HFFc6 (cell line): ENCODE measurements around the gene TRIM13. TPM values are rescaled to one million over a fixed set of nuclear protein-coding genes. Genes with fewer than 3 reads are reported as not detected.

Source experiments
- DNase-seq: peaks from one replicate; pipeline ENCODE4 v3.0.0-alpha.2; 2018
- H3K27ac Mint-ChIP-seq: 2 replicates; pipeline ENCODE4 v1.8.0; 2020; ENCODE audit warnings: mild to moderate bottlenecking, mixed read lengths
- H3K27me3 Mint-ChIP-seq: 2 replicates; pipeline ENCODE4 v1.8.0; 2021; ENCODE audit warnings: mild to moderate bottlenecking, moderate library complexity, mixed read lengths; ENCODE audit not compliant: insufficient read depth
- H3K36me3 Mint-ChIP-seq: 2 replicates; pipeline ENCODE4 v1.8.0; 2021; ENCODE audit warnings: low read depth, mixed read lengths
- H3K4me1 Mint-ChIP-seq: 2 replicates; pipeline ENCODE4 v1.8.0; 2020; ENCODE audit warnings: low read depth, mixed read lengths
- H3K4me3 Mint-ChIP-seq: 2 replicates; pipeline ENCODE4 v1.8.0; 2020; ENCODE audit warnings: mild to moderate bottlenecking, moderate library complexity, mixed read lengths
- H3K9me3 Mint-ChIP-seq: 2 replicates; pipeline ENCODE4 v1.8.0; 2020; ENCODE audit warnings: mild to moderate bottlenecking, mixed read lengths
- CTCF ChIP-seq: fragments of 200-600 bp; sonication (generic); IDR thresholded peaks from 2 replicates; pipeline ENCODE4 v1.5.0; 2021; ENCODE audit warnings: antibody characterized with exemption, mild to moderate bottlenecking
- total RNA-seq, 6 experiments: library from RNA; stranded (reverse); fragmentation: NEBNext Ultra II Directional; extraction: Animal tissue kit (Norgen Biotek cat#: 25700); gene quantifications; 2 replicates in 1 of 6; 3 replicates in 5 of 6; pipeline ENCODE4 v1.2.3, GENCODE V29; 2021

TRIM13 gene
- total RNA-seq, 6 experiments from 2014 or later, result 15.2 to 20.3 (median 18.7) TPM

DNA sequence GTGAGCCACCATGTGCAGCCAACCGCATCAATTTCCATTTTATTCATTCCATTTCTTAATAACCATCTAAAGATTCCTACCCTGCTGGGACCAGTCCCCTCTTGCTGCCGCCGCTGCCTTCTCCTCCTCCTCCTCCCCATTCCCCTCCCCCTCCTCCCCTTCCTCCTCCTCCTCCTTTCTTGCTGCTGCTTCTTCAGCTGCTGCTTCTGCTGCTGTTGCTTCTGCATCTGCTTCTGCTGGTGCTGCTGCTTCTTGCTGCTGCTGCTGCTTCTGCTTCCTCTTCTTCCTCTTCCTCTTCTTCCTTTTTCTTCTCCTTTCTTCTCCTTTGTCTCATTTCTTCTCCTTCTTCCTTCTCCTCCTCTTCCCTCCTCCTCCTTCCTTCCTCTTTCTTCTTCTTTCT lies 40.7 kb upstream of the TRIM13 start:
- Mint-ChIP-seq H3K4me1 (peaks cover 18% of the 10 kb centered on the region), H3K27ac (no peak overlapping the region), H3K4me3 (no peak overlapping the region), H3K27me3 (no peaks in the 10 kb centered on the region), H3K36me3 (peaks cover 21% of the 10 kb centered on the region), H3K9me3 (no peaks in the 10 kb centered on the region; the same call in 1 of the 2 replicates)
- no peak for TF ChIP-seq CTCF
- no peak for DNase-seq

- no peak overlapping the region; the same call in 1 of the 2 replicates for H3K27ac Mint-ChIP-seq
- peak; percentile 39 for DNase-seq
- H3K9me3 Mint-ChIP-seq, result no peaks in the 10 kb centered on the region; the same call in 1 of the 2 replicates
- no peak for TF ChIP-seq CTCF
- H3K27me3 Mint-ChIP-seq, result no peaks in the 10 kb centered on the region
- peaks cover 33% of the 10 kb centered on the region for H3K36me3 Mint-ChIP-seq
- peaks cover 18% of the 10 kb centered on the region for H3K4me1 Mint-ChIP-seq
- no peak overlapping the region for H3K4me3 Mint-ChIP-seq
Measured at GRCh38 chr13:49958321-49958720, 38.5 kb upstream of the TRIM13 start.

DNA sequence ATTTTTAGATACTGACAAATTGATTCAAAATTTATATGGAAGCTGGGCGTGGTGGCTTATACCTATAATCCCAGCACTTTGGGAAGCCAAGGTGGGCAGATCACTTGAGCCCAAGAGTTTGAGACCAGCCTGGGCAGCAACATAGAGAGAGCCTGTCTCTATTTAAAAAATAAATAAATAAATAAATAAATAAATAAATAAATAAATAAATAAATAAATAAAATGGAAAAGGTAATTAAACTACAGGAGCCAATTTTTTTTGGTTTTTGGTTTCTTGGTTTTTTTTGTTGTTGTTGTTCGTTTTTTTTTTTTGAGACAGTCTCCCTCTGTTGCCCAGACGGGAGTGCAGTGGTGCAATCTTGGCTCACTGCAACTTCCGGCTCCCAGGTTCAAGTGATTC lies 29.4 kb upstream of the TRIM13 start:
- Mint-ChIP-seq H3K9me3 (peaks cover 9% of the 10 kb centered on the region), H3K4me3 (no peak overlapping the region), H3K4me1 (no peaks in the 10 kb centered on the region), H3K27ac (no peak overlapping the region), H3K36me3 (peaks cover 37% of the 10 kb centered on the region), H3K27me3 (peaks cover 2% of the 10 kb centered on the region; the same call in 1 of the 2 replicates)
- no peak for TF ChIP-seq CTCF
- no peak for DNase-seq

- Mint-ChIP-seq H3K9me3 (no peaks in the 10 kb centered on the region), H3K4me1 (peaks cover 13% of the 10 kb centered on the region), H3K36me3 (no peaks in the 10 kb centered on the region), H3K4me3 (no peak overlapping the region), H3K27me3 (peaks cover 2% of the 10 kb centered on the region), H3K27ac (no peak overlapping the region)
- DNase-seq, result no peak
- no peak for TF ChIP-seq CTCF
Measured at GRCh38 chr13:49972709-49973108, 24.1 kb upstream of the TRIM13 start.

DNA sequence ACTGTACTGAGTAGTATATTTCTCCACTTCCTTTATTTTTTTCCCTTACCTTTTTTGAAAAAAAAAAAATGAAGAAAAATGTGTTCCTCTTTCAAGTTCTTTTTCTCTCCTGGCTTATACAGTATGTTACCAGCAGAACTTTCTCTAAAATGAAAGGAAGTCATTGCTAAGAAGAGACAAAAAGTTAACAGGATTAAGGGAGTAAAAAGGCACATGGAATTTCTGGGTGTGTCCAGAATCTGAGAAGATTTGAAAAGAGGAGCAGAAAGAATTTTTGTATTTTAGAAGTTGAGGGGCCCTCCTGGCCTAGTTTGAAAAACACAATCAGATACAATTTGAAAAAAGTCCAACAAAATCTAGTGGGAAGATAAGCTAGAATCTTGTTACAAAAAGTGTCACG lies 21.0 kb upstream of the TRIM13 start:
- no peak overlapping the region for H3K4me3 Mint-ChIP-seq
- H3K36me3 Mint-ChIP-seq, result no peaks in the 10 kb centered on the region
- H3K27ac Mint-ChIP-seq, result 0 out of 2 replicates have a peak overlapping the region, but pooled peaks have one; percentile 63
- H3K4me1 Mint-ChIP-seq, result peaks cover 13% of the 10 kb centered on the region
- no peak for DNase-seq
- H3K27me3 Mint-ChIP-seq, result peaks cover 2% of the 10 kb centered on the region
- no peaks in the 10 kb centered on the region for H3K9me3 Mint-ChIP-seq
- TF ChIP-seq CTCF, result no peak
